CD14-positive monocyte (primary cell): ENCODE results near the gene ZDHHC7. TPM values are rescaled to one million over a fixed set of nuclear protein-coding genes. Genes with fewer than 3 reads are reported as not detected.

ENCODE experiments used
- DNase-seq, 3 donors: peaks; one replicate each; pipeline ENCODE4 v3.0.0-alpha.2; 2011 to 2022
- H2AFZ ChIP-seq: 2 replicates; pipeline ENCODE4 v1.6.0; 2012; ENCODE audit warnings: mild to moderate bottlenecking, low read depth, low read length, inconsistent platforms; ENCODE audit not compliant: insufficient read depth, poor library complexity, severe bottlenecking
- H3K27ac ChIP-seq, 2 donors: 1 replicate in 1 of 2; 2 replicates in 1 of 2; pipeline ENCODE4 v1.5.1; 2012 to 2013; ENCODE audit warnings: low read length in 2 of 2, control low read depth in 1 of 2, inconsistent platforms in 1 of 2, low read depth in 1 of 2, mild to moderate bottlenecking in 1 of 2
- H3K27me3 ChIP-seq, 2 donors: one replicate each; pipeline versions ENCODE4 v1.6.0 to v1.6.1; 2011 to 2013; ENCODE audit warnings: low read length in 2 of 2; ENCODE audit not compliant: control insufficient read depth in 2 of 2, insufficient read depth in 2 of 2
- H3K36me3 ChIP-seq, 2 donors: replicated peaks in 1 of 2; 1 replicate in 1 of 2; 2 replicates in 1 of 2; pipeline versions ENCODE4 v1.5.1 to v1.6.1; 2012 to 2013; ENCODE audit warnings: low read length in 2 of 2, control low read depth in 1 of 2, inconsistent platforms in 1 of 2, mild to moderate bottlenecking in 1 of 2; ENCODE audit not compliant: insufficient read depth in 2 of 2, control insufficient read depth in 1 of 2
- H3K4me1 ChIP-seq, 2 donors: 1 replicate in 1 of 2; 2 replicates in 1 of 2; pipeline versions ENCODE4 v1.5.1 to v1.6.1; 2012 to 2013; ENCODE audit warnings: low read length in 2 of 2, control low read depth in 1 of 2, inconsistent platforms in 1 of 2, mild to moderate bottlenecking in 1 of 2, moderate library complexity in 1 of 2; ENCODE audit not compliant: insufficient read depth in 2 of 2, control insufficient read depth in 1 of 2
- H3K4me2 ChIP-seq: replicated peaks from 2 replicates; pipeline ENCODE3; 2012; ENCODE audit warnings: low read length, moderate library complexity, mild to moderate bottlenecking; ENCODE audit not compliant: poor library complexity, severe bottlenecking; ENCODE audit errors: extremely low read depth
- H3K4me3 ChIP-seq, 3 experiments: fragments of 200-600 bp in 1 of 3; sonication (generic) in 1 of 3; replicated peaks in 1 of 3; 1 replicate in 2 of 3; 2 replicates in 1 of 3; pipeline ENCODE4 v1.5.1; 2011 to 2013; ENCODE audit warnings: low read length in 3 of 3, mild to moderate bottlenecking in 3 of 3, control low read depth in 2 of 3, low read depth in 2 of 3, inconsistent platforms in 1 of 3, moderate library complexity in 1 of 3
- H3K79me2 ChIP-seq: 2 replicates; pipeline ENCODE4 v1.6.0; 2012; ENCODE audit warnings: mild to moderate bottlenecking, control low read depth, inconsistent platforms, low read length, moderate library complexity; ENCODE audit not compliant: insufficient read depth
- H3K9ac ChIP-seq: 2 replicates; pipeline ENCODE4 v1.6.0; 2017; ENCODE audit warnings: low read length, mild to moderate bottlenecking; ENCODE audit not compliant: insufficient read depth, poor library complexity, severe bottlenecking
- H3K9me3 ChIP-seq, 2 donors: replicated peaks in 1 of 2; 1 replicate in 1 of 2; 2 replicates in 1 of 2; pipeline versions ENCODE4 v1.5.1 to v1.6.1; 2012 to 2013; ENCODE audit warnings: low read length in 2 of 2, control low read depth in 1 of 2; ENCODE audit not compliant: control insufficient read depth in 1 of 2, insufficient read depth in 1 of 2
- H4K20me1 ChIP-seq: 2 replicates; pipeline ENCODE4 v1.6.0; 2012; ENCODE audit warnings: mild to moderate bottlenecking, low read length, control low read depth, moderate library complexity; ENCODE audit not compliant: insufficient read depth
- H3K27ac Mint-ChIP-seq, 7 donors: one replicate each; pipeline ENCODE4 v1.8.0; 2020; ENCODE audit warnings: mild to moderate bottlenecking in 7 of 7, mixed read lengths in 7 of 7, moderate library complexity in 6 of 7, inconsistent platforms in 2 of 7
- H3K27me3 Mint-ChIP-seq, 3 donors: one replicate each; pipeline ENCODE4 v1.8.0; 2021 to 2022; ENCODE audit warnings: low read depth in 3 of 3, mild to moderate bottlenecking in 3 of 3, mixed read lengths in 3 of 3, moderate library complexity in 3 of 3, inconsistent platforms in 1 of 3
- H3K36me3 Mint-ChIP-seq, 2 donors: one replicate each; pipeline ENCODE4 v1.8.0; 2020; ENCODE audit warnings: mixed read lengths in 2 of 2, inconsistent platforms in 1 of 2, mild to moderate bottlenecking in 1 of 2
- H3K4me1 Mint-ChIP-seq: one replicate; pipeline ENCODE4 v1.8.0; 2020; ENCODE audit warnings: mild to moderate bottlenecking, mixed read lengths
- H3K4me3 Mint-ChIP-seq, 2 donors: one replicate each; pipeline ENCODE4 v1.8.0; 2020; ENCODE audit warnings: mild to moderate bottlenecking in 2 of 2, mixed read lengths in 2 of 2, moderate library complexity in 1 of 2
- H3K9me3 Mint-ChIP-seq, 7 donors: one replicate each; pipeline ENCODE4 v1.8.0; 2020 to 2022; ENCODE audit warnings: mixed read lengths in 7 of 7, mild to moderate bottlenecking in 6 of 7, moderate library complexity in 6 of 7, inconsistent platforms in 2 of 7
- CTCF ChIP-seq: fragments of 200-600 bp; IDR thresholded peaks from one replicate; pipeline ENCODE4 v1.8.0; 2022; ENCODE audit warnings: antibody characterized with exemption, mild to moderate bottlenecking
- WGBS: methylation state at CpG from one replicate; pipeline ENCODE4 v1.1.5; 2013; ENCODE audit warnings: missing lambda C conversion rate; ENCODE audit not compliant: insufficient coverage; 5-methylcytosine and 5-hydroxymethylcytosine counted together
- intact Hi-C, 2 donors: fragments of 100-400 bp; cut with micrococcal nuclease; formaldehyde crosslinking; loops; one replicate each; pipeline versions ENCODE4 v1.15.0 to v1.15.1; 2023
- polyA plus RNA-seq, 3 donors: library from polyadenylated mRNA; depleted of rRNA in 1 of 3; unstranded in 2 of 3; stranded (reverse) in 1 of 3; fragments of 300-500 nt in 2 of 3; fragments of >200 nt in 1 of 3; fragmentation: Illumina TruSeq in 2 of 3; gene quantifications; 1 replicate in 2 of 3; 2 replicates in 1 of 3; pipeline ENCODE4 v1.2.3, GENCODE V29; 2012 to 2021

ZDHHC7 gene
- polyA plus RNA-seq, 3 donors = 99.7 to 189 (median 129) TPM

- peaks cover 0 to 6% (median 0%) of the 10 kb centered on the region in 7 donors for H3K9me3 Mint-ChIP-seq
- 60% methylated on average over 23 of the region's 27 CpGs for WGBS
- DNase-seq = no peak
- intact Hi-C loops = no loop called here
- peak overlapping the region in 1 of 2 donors; percentile 26 for H3K4me3 Mint-ChIP-seq
- no peak overlapping the region for H3K27ac Mint-ChIP-seq
- no peak overlapping the region for H3K4me2 ChIP-seq
- H3K9ac ChIP-seq = no peak overlapping the region
- H4K20me1 ChIP-seq = no peaks in the 10 kb centered on the region
- no peaks in the 10 kb centered on the region for H3K36me3 ChIP-seq
- no peak overlapping the region for H2AFZ ChIP-seq
- H3K9me3 ChIP-seq = no peaks in the 10 kb centered on the region
- H3K4me3 ChIP-seq = no peak overlapping the region
- H3K27me3 Mint-ChIP-seq = peaks cover 0 to 5% (median 2%) of the 10 kb centered on the region in 3 donors
- H3K27me3 ChIP-seq = peaks cover 0 to 3% of the 10 kb centered on the region in 2 donors
- peaks cover 0 to 3% of the 10 kb centered on the region in 2 donors for H3K36me3 Mint-ChIP-seq
- H3K4me1 Mint-ChIP-seq = peaks cover 39% of the 10 kb centered on the region
- peaks cover 24 to 43% of the 10 kb centered on the region in 2 donors for H3K4me1 ChIP-seq
- H3K79me2 ChIP-seq = no peaks in the 10 kb centered on the region
- no peak for TF ChIP-seq CTCF
- H3K27ac ChIP-seq = no peak overlapping the region
Measured at GRCh38 chr16:84947996-84948850, 63.1 kb downstream of the ZDHHC7 start.

- no peak overlapping the region for H3K4me3 ChIP-seq
- no peaks in the 10 kb centered on the region for H3K79me2 ChIP-seq
- peaks cover 0 to 3% of the 10 kb centered on the region in 2 donors for H3K36me3 Mint-ChIP-seq
- DNase-seq = peak; percentile 47 to 70 (median 50)
- TF ChIP-seq CTCF = no peak
- H4K20me1 ChIP-seq = no peaks in the 10 kb centered on the region
- intact Hi-C loops = no loop called here
- H3K27ac ChIP-seq = peak overlapping the region in 1 of 2 donors; percentile 4
- H3K9me3 Mint-ChIP-seq = peaks cover 0 to 6% (median 3%) of the 10 kb centered on the region in 7 donors
- peaks cover 12 to 31% of the 10 kb centered on the region in 2 donors for H3K4me1 ChIP-seq
- peaks cover 0 to 3% of the 10 kb centered on the region in 2 donors for H3K27me3 ChIP-seq
- H3K4me1 Mint-ChIP-seq = peaks cover 27% of the 10 kb centered on the region
- 0% methylated on average over 8 of the region's 9 CpGs for WGBS
- peak overlapping the region; percentile 73 for H2AFZ ChIP-seq
- peaks cover 0 to 8% (median 4%) of the 10 kb centered on the region in 3 donors for H3K27me3 Mint-ChIP-seq
- H3K27ac Mint-ChIP-seq = peak overlapping the region in 3 of 7 donors; percentile 46 to 74 (median 59)
- H3K9me3 ChIP-seq = no peaks in the 10 kb centered on the region
- H3K36me3 ChIP-seq = no peaks in the 10 kb centered on the region
- H3K9ac ChIP-seq = no peak overlapping the region
- H3K4me3 Mint-ChIP-seq = peak overlapping the region in 1 of 2 donors; percentile 59
- H3K4me2 ChIP-seq = no peak overlapping the region
Measured at GRCh38 chr16:84947022-84947421, 64.3 kb downstream of the ZDHHC7 start.
